LNCaP clone FGC (cell line): ENCODE data around the gene NAA80.

ENCODE experiments used
- DNase-seq: peaks from one replicate; pipeline ENCODE4 v3.0.0-alpha.2; 2011; ENCODE audit warnings: low read depth
- H3K4me3 ChIP-seq: 2 replicates; pipeline ENCODE4 v1.5.1; 2011; ENCODE audit warnings: mild to moderate bottlenecking, low read depth, low read length, control low read depth
- CTCF ChIP-seq: IDR thresholded peaks from 2 replicates; pipeline ENCODE4 v1.5.1; 2012; ENCODE audit warnings: mild to moderate bottlenecking; ENCODE audit not compliant: control insufficient read depth, insufficient read depth; ENCODE audit errors: extremely low read depth

Gene NAA80

DNA sequence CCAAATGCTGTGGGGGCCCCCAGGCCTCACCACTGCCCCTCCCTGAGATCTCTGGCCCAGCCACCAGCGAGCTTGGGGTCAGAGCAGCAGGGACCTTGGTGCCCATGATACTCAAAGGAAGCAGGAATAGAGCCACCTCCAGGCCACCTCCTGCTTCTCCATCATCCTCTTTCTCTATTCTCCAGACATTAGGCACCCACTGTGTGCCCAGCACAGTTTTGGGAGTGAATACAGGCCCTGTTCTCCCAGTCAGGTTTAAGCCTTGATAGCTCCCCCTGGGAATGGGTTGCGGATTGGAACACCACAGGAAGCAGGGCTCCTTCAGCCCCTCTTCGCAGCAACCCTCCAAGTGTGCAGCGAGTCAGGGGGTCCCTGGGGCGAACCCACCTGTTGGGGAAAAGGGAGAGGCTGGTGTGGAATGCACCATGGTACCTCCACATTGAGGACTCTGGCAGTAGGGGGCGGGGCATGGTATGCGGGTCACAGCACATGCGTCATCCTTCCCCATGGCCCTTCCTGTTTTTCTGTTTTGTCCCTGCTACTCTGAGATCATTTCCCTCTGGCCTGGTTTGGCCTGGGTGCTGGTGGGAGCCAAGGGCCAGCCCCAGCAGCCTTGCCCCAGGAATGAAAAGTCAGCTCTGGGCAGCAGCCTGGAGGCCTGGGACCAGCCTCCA is 44.5 kb downstream of the NAA80 start:
- TF ChIP-seq CTCF = no peak
- no peak overlapping the region for H3K4me3 ChIP-seq
- DNase-seq = no peak

DNA sequence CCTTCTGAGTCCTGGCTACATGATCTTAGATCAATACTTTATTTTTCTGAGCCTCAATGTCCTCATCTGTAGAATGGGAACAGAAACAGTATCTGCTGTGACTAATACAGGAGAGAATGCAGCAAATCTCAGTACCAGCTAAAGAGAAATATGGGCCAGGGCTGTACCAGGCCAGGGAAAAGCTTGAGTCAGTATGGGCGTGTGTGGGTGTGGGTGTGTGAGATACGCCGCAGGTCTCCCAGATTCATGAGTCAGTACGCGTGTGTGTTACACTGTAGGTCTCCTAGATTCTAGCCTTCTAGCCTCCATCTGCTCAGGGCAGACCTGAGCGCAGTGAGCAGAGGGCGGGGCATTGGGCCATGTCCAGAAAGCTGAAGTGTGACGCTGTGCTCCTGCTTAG is 48.0 kb downstream of the NAA80 start:
- H3K4me3 ChIP-seq = no peak overlapping the region
- no peak for TF ChIP-seq CTCF
- no peak for DNase-seq

- no peak overlapping the region for H3K4me3 ChIP-seq
- no peak for DNase-seq
- no peak for TF ChIP-seq CTCF
Measured at GRCh38 chr3:50250514-50250913, 48.7 kb downstream of the NAA80 start.

- H3K4me3 ChIP-seq = no peak overlapping the region
- no peak for TF ChIP-seq CTCF
- DNase-seq = no peak
Measured at GRCh38 chr3:50249457-50249856, 49.7 kb downstream of the NAA80 start.

DNA sequence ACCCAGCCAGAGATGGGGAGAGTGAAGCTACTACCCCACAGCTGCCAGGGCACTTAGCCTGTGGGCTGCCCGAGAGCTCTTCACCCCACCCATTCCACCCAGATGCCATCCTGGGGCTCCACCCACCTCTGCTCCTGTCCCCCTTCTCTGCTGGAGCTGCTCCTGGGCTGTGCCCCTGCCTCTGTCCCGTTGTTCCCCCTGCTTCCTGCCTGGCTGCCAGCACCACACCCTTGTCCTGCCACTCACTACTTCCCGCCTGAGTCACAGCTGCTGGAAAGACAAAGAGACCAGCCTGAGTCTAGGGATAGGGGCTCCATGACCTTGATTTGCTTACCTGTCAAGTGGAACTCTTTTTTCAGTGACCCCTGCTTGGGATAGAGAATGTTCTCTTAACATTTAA is 50.8 kb downstream of the NAA80 start:
- no peak for TF ChIP-seq CTCF
- no peak overlapping the region for H3K4me3 ChIP-seq
- DNase-seq = no peak

GRCh38 chr3:50246517-50246954 is 52.7 kb downstream of the NAA80 start:
- TF ChIP-seq CTCF = no peak
- DNase-seq = no peak
- no peak overlapping the region for H3K4me3 ChIP-seq
